HS-27A (cell line): ENCODE measurements around the gene QPCT.
"Not testable (repeated sequence)": the region's sequence is repeated elsewhere in the genome, so short reads cannot be mapped to it uniquely, and the experiment has no call there.

Experiments
- DNase-seq: peaks from one replicate; pipeline ENCODE4 v3.0.0-alpha.2; 2012; ENCODE audit warnings: low read depth, missing footprints

Gene QPCT

DNA sequence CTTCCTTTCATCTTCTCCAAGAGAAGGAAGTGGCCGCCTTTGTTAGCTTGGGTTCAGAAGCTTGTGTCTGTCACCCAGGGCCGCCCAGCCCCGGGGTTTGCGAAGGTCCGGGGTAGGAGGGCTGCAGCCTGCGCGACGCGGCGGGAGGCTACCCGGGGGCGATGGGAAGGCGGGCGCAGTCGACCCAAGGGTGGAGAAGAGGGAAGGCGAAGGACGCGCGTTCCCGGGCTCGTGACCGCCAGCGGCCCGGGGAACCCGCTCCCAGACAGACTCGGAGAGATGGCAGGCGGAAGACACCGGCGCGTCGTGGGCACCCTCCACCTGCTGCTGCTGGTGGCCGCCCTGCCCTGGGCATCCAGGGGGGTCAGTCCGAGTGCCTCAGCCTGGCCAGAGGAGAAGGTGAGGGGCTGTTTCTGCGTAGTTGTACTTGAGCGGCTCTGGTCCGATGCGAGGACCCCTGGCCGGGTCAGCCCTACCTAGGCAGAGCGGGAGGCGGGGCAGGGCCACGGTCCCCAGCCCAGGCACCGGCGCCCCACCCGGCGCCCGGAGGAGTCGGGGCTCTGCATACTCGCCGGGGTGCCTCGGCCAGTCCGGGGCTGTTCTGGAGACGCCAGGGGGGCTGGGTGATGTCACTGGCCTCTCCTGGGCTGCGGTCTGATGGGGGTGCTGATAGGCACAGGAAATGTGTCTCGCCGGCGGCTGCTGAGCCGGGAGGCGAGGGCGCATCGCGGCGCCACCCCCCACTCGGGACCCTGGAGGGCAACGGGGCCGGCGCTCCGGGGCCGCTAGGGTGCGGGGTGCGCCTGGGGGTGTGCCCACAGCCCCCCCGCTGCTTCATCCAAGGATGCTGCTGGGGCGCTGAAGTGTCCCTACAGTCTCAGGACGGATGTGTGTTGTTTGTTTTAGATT lies at the start of gene QPCT:
QPCT (plus strand) TSS at position 178 of the 909 bp plus-strand sequence; CDS start at position 280, 102 bp downstream.
- DNase-seq, result no peak

GRCh38 chr2:37294858-37295257 lies 49.6 kb upstream of the QPCT start:
- not testable (repeated sequence) for DNase-seq

- DNase-seq, result no peak
Measured at GRCh38 chr2:37295469-37296073, 48.9 kb upstream of the QPCT start.

DNA sequence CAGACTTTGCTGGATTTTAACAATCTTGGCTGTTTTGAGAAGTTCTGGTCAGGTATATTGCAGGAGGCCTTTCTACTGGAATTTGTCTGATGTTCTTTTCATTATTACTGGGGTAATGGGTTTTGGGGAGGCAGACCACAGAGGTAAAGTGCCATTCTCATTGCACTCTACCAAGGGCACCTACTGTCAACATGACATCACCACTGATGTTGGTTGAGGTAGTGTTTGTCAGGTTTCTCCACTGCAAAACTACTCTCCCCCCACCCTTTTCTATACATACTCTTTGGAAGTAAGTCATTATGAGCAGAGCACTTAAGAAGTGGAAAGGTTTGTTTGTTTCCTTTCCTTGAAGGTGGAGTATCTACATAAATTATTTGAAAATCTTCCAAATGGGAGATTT lies 46.8 kb upstream of the QPCT start:
- DNase-seq, result no peak

DNA sequence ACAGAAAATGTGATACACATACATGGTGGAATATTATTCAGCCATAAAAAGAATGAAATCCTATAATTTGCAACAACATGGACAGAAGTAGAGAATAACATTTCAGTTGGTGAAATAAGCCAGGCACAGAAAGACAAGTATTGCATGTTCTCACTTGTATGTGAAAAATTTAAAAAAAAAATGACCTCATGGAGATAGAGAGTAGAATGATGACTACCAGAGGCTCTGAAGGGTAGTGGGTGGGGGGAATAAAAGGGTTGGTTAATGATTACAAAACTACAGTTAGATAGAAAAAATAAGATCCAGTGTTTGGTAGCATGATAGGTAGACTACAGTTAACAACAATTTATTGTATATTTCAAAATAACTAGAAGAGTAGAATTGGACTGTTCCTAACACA lies 44.3 kb upstream of the QPCT start:
- no peak for DNase-seq

GRCh38 chr2:37300578-37300977 lies 43.9 kb upstream of the QPCT start:
- DNase-seq, result no peak

GRCh38 chr2:37301408-37301807 lies 43.0 kb upstream of the QPCT start:
- DNase-seq, result no peak

GRCh38 chr2:37302701-37303252 lies 41.7 kb upstream of the QPCT start:
- no peak for DNase-seq

DNA sequence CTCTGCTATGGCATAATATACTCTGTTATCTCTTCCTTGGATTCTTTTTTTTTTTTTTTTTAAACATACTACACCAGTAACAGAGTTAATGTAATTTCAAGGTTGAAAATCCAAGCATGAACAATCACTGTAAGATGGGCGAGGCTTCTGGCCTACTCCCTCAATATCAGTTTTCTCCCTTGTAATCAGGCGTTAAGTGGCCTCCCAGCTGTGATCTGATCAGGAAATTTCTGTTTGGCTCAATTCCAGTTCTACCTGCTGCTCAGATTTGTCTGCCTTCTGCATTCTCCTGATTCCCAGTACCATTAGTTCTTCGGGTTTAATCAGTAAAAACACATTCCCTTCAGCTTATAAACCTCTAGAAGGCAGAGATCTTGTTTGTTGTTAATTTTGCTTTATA lies 38.4 kb upstream of the QPCT start:
- DNase-seq, result no peak

DNA sequence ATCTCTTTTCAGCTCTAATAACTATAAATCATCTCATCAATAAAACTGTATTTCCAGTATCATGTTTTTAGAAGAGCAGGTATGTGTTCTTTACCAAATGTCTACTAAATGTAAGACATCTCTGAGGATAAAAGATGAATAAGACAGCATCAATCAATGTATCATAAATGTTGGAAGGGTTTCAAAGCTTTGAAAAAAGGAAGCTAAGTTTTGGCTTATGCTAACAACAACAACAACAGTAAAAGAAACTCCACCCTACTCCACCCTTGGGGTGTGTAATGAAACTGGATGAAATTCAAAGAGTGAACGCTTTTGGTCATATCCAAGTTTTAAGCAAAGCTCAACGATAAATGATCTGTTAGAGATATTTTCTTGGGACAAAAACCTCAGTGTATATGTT lies 36.9 kb upstream of the QPCT start:
- DNase-seq, result no peak

- DNase-seq, result no peak
Measured at GRCh38 chr2:37315364-37315763, 29.1 kb upstream of the QPCT start.

DNA sequence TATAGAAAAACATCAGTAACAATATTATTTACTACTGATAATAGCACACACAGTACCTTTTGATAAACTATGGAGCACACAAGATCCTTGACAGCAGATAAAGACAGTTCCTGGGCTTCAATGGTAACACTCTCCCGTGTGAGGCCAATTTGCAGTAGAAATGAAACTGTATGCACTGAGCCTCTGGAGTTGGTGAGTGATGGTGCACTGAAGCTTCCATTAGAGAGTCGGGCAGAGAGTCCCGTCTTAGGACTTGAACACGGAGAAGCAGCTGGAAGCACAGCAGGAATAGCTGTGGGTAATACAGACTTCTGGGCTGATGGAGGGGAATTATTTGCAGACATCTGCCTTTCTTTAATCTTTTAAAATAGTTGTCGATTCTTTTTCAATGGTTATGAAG lies 28.2 kb upstream of the QPCT start:
- DNase-seq, result no peak

DNA sequence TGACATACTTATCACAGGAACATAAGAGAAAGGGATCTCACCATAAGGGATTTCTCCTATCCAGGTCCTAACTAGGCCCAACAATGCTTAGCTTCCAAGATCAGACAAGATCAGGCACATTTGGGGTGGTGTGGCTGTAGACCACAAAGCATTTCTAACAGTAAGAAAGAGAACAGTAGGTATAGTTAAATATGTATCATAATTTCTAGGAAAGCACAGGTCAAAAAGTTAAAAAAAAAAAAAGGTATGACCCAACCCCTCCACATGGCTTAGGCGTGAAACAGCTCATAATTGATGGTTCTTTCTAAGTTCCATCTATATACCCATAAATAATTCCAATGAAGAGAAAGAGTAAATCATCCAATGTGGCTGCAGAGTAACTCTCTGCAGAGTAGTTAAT lies 26.7 kb upstream of the QPCT start:
- DNase-seq, result no peak

- DNase-seq, result no peak
Measured at GRCh38 chr2:37318401-37318800, 26.0 kb upstream of the QPCT start.

DNA sequence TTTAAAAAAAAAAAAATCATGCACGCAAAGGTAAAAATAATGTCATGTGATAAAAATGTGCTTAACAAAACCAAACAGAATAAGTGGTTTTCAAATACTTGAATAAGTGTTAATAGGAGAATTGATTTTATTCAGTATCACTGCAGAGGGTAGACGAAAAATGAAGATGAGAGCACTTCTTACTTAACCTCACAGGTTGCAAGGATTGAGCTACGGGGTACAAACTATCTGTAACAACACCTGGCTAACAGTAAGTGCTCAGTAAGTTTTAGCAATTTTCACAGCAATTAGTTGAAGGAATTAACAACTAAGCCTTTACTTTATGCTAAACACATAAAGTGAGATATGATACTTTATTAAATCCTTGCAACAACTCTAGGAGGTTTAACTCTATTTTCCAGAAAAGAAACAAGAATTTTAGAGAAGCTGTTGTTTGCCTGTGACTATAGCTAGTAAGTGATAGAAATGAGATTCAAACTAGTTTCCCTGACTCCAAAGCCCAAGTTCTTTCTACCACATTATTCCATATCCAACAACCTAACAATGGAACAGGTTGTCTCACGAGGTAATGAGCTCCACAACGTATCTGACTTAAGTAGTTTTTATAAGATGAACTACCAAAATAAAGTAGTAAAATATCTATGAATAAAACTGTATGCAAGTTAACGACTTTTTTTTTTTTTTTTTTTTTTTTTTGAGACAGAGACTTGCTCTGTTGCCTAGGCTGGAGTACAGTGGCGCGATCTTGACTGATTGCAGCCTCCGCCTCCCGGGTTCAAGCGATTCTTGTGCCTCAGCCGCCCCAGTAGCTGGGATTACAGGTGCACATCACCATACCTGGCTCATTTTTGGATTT lies 24.4 kb upstream of the QPCT start:
- no peak for DNase-seq

DNA sequence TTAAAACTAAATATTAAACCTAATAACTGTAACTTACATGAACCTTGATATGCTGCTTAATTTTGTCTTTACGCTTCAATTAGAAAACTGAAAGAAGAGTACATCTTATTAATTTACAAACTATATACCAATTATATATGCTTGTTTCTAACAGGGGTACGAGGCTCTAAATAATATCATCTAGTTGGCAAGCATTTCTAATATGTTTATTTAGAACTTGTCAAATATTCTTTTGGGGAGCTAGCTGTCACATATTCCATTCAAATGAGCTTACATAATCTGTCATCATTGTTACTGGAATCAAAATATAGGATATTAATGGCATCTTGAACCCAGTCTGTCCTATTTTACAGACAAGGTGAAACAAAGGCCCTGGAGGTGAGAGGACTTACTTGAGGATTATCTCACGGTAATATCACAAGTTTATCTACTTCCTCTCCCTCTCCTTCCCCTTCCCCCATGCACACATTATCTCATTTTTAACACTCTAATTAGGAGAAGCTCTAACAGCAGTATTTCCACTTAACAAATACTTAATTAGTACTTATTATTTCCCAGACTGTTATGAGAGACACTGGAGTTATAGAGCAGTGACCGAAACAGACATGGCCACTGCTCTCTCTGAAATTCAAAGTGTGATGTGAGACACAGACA lies 23.3 kb upstream of the QPCT start:
- DNase-seq, result no peak

GRCh38 chr2:37322368-37322767 lies 22.1 kb upstream of the QPCT start:
- no peak for DNase-seq

- DNase-seq, result no peak
Measured at GRCh38 chr2:37323176-37323780, 21.2 kb upstream of the QPCT start.

DNA sequence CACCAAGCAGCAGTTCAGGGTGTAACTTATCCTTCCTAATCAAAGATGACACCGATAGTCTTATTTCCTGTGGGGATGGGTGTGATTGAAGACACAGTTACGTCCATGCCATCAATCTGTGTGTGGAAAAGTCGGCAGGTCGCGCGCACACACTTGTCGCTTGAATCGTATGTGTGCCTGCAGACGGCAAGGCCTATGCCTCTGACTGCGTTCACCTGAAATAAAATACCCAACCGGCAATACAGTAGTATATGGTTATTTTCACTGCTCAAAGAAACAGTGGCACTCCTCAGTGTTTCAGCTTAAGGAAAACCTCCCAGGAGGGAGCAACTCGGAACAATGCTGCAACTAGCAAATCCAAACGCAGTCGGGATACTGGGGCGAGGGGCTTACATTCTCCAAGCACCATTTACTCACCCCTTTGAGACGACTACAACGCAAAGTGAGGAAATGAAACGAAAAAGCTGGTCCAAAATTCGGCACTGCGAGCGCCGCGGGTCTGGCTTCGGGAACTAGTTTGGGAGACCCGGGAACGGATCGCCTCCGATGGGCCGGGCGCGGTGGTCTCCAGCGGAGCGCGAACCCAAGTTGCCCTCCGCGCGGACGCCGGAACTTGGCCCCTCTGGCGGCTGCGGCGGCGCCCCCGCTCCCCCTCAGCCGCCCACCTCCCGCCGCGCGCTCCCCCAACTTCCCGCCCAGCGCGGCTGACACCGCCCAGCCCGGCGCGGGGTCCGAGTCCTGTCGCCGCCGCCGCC lies 20.5 kb upstream of the QPCT start:
- no peak for DNase-seq

- no peak for DNase-seq
Measured at GRCh38 chr2:37324536-37324785, 20.0 kb upstream of the QPCT start.
